Thyroid gland (tissue), 4 donors: ENCODE results near the gene PDGFB.

ENCODE experiments used
- POLR2A ChIP-seq, 2 donors: fragments of 450-650 bp; IDR thresholded peaks; one replicate each; pipeline ENCODE4 v1.6.1; 2017; ENCODE audit warnings: antibody characterized with exemption in 2 of 2, mild to moderate bottlenecking in 2 of 2, moderate library complexity in 1 of 2
- TF ChIP-seq, protein P1 (sequence below), 6 experiments: fragments of 200-600 bp in 3 of 6; fragments of 450-650 bp in 3 of 6; sonication (generic) in 3 of 6; IDR thresholded peaks; one replicate each; pipeline ENCODE4 v1.5.1; 2016 to 2019; ENCODE audit warnings: antibody characterized with exemption in 6 of 6, mild to moderate bottlenecking in 2 of 6, inconsistent platforms in 1 of 6, moderate library complexity in 1 of 6

GRCh38 chr22:39181356-39181755, 63.4 kb downstream of the PDGFB start:
- TF ChIP-seq, protein P1, sequence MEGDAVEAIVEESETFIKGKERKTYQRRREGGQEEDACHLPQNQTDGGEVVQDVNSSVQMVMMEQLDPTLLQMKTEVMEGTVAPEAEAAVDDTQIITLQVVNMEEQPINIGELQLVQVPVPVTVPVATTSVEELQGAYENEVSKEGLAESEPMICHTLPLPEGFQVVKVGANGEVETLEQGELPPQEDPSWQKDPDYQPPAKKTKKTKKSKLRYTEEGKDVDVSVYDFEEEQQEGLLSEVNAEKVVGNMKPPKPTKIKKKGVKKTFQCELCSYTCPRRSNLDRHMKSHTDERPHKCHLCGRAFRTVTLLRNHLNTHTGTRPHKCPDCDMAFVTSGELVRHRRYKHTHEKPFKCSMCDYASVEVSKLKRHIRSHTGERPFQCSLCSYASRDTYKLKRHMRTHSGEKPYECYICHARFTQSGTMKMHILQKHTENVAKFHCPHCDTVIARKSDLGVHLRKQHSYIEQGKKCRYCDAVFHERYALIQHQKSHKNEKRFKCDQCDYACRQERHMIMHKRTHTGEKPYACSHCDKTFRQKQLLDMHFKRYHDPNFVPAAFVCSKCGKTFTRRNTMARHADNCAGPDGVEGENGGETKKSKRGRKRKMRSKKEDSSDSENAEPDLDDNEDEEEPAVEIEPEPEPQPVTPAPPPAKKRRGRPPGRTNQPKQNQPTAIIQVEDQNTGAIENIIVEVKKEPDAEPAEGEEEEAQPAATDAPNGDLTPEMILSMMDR (IDR thresholded peaks at IDR 0.05) = no peak
- no peak for TF ChIP-seq POLR2A (IDR thresholded peaks at IDR 0.05)
